GM23248 (cell line): ENCODE data around the gene SLC25A33. TPM values are rescaled to one million over a fixed set of nuclear protein-coding genes. Genes with fewer than 3 reads are reported as not detected.
A peak's percentile ranks its signal among the peaks of the same experiment; 100 is the strongest.

Source experiments
- DNase-seq: peaks from one replicate; pipeline ENCODE4 v3.0.0-alpha.2; 2015
- H2AFZ ChIP-seq: fragments of 200-600 bp; sonication (generic); 2 replicates; pipeline ENCODE4 v1.6.1; 2016; ENCODE audit warnings: antibody characterized with exemption
- H3F3A ChIP-seq: fragments of 200-600 bp; sonication (generic); 2 replicates; pipeline ENCODE4 v1.6.1; 2016; ENCODE audit warnings: mild to moderate bottlenecking, antibody characterized with exemption, mixed run types; ENCODE audit not compliant: insufficient read depth
- H3K27ac ChIP-seq: fragments of 200-600 bp; sonication (generic); 2 replicates; pipeline ENCODE4 v1.5.1; 2016; ENCODE audit warnings: mild to moderate bottlenecking
- H3K27me3 ChIP-seq: fragments of 200-600 bp; sonication (generic); replicated peaks from 2 replicates; pipeline ENCODE4 v1.6.1; 2016; ENCODE audit warnings: mild to moderate bottlenecking; ENCODE audit not compliant: insufficient read depth
- H3K36me3 ChIP-seq: fragments of 200-600 bp; sonication (generic); 2 replicates; pipeline ENCODE4 v1.6.1; 2016; ENCODE audit warnings: low read depth, mild to moderate bottlenecking
- H3K4me1 ChIP-seq: fragments of 200-600 bp; sonication (generic); 2 replicates; pipeline ENCODE4 v1.6.1; 2016; ENCODE audit warnings: mild to moderate bottlenecking; ENCODE audit not compliant: insufficient read depth
- H3K4me2 ChIP-seq: fragments of 200-600 bp; sonication (generic); one replicate; pipeline ENCODE4 v1.6.1; 2016; ENCODE audit warnings: mild to moderate bottlenecking; ENCODE audit not compliant: unreplicated experiment
- H3K4me3 ChIP-seq: fragments of 200-600 bp; sonication (generic); 2 replicates; pipeline ENCODE4 v1.5.1; 2016; ENCODE audit warnings: mild to moderate bottlenecking
- H3K79me2 ChIP-seq: fragments of 200-600 bp; sonication (generic); 2 replicates; pipeline ENCODE4 v1.6.1; 2016; ENCODE audit warnings: mild to moderate bottlenecking; ENCODE audit not compliant: insufficient read depth
- H3K9ac ChIP-seq: fragments of 200-600 bp; sonication (generic); 2 replicates; pipeline ENCODE4 v1.6.1; 2016; ENCODE audit warnings: mild to moderate bottlenecking
- H3K9me2 ChIP-seq: fragments of 200-600 bp; sonication (generic); 2 replicates; pipeline ENCODE4 v1.6.1; 2016; ENCODE audit warnings: mixed run types, mild to moderate bottlenecking, moderate library complexity; ENCODE audit not compliant: insufficient read depth
- H3K9me3 ChIP-seq: fragments of 200-600 bp; sonication (generic); one replicate; pipeline ENCODE4 v1.6.1; 2017; ENCODE audit warnings: low read depth
- H4K20me1 ChIP-seq: fragments of 200-600 bp; sonication (generic); 2 replicates; pipeline ENCODE4 v1.6.0; 2016; ENCODE audit not compliant: insufficient read depth
- EZH2 ChIP-seq: fragments of 200-600 bp; sonication (generic); IDR thresholded peaks from 2 replicates; pipeline ENCODE4 v1.6.1; 2018; ENCODE audit warnings: antibody characterized with exemption, mild to moderate bottlenecking; ENCODE audit not compliant: insufficient read depth, poor library complexity, severe bottlenecking
- EZH2phosphoT487 ChIP-seq: fragments of 200-600 bp; sonication (generic); IDR thresholded peaks from 2 replicates; pipeline ENCODE4 v1.6.1; 2018; ENCODE audit warnings: antibody characterized with exemption, moderate library complexity, mild to moderate bottlenecking, low read depth; ENCODE audit not compliant: insufficient read depth
- WGBS, 2 experiments: methylation state at CpG; one replicate each; pipeline ENCODE4 v1.1.6; 2015 to 2017; ENCODE audit warnings: low lambda C conversion rate in 2 of 2, low coverage in 1 of 2; ENCODE audit errors: missing lambda C conversion rate in 2 of 2; 5-methylcytosine and 5-hydroxymethylcytosine counted together
- in situ Hi-C: fragments of 300-500 bp; cut with MboI; formaldehyde crosslinking; loops from 2 replicates; pipeline ENCODE4 v1.15.0; 2020
- polyA plus RNA-seq: library from polyadenylated mRNA; unstranded; fragments of >200 nt; fragmentation: Nextera tagmentation; extraction: Ambion mirVana; gene quantifications from 2 replicates; pipeline ENCODE4 v1.2.1, GENCODE V29; 2016
- total RNA-seq: library from RNA; depleted of rRNA; stranded (reverse); fragments of >200 nt; shearing (Covaris generic); gene quantifications from 2 replicates; pipeline ENCODE4 v1.2.3, GENCODE V29; 2014

SLC25A33 gene
- total and polyA plus RNA-seq, 2 experiments from 2014 or later, result 4.2 to 5.8 TPM

DNA sequence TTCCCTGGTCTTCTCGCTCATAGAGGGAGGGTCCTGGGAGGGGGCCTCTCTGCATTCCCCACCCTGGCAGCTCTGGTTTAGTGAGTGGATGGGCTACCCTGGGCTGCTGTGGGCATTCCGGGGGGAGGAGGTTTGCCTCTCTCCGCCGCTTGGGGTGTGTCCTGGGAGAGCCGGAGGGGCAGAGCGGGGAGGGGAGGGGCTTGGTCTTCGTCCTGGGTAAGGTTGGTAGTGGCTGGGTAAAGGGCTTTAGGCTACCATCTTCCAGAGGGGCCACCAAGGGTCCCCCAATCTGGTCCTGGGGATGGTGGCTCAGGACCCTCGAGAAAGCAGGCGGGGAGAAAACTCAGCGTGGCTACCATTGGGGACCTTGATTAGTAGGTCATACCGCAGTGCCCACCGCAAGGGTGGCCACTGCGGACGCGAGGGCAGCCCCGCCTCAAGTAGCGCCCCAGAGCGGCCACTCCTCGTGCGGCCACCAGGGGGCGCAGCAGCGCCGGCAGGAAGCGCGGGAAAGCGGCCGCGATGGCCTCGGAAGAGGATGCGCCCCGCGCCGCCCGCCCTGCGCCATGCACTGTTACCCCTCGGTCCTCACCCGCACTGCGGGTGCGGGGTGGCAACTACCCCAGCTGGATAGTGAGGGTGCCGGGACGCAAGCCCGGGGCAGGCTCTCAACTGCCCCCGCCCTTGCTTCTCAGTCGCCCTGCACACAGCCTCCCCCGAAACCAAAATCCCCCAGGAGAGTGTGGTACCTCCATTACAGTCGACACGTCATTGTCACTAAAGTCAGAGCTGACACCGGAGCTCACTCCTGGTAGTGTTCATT, 44.1 kb upstream of the SLC25A33 start:
- WGBS, 2 experiments, result 11 to 14% methylated on average over 22 to 48 of the region's 48 CpGs
- H3K9me2 ChIP-seq, result no peaks in the 10 kb centered on the region
- H3K9ac ChIP-seq, result no peak overlapping the region
- DNase-seq, result peak; percentile 67
- no peaks in the 10 kb centered on the region for H3K27me3 ChIP-seq
- H3K4me2 ChIP-seq, result peak overlapping the region; percentile 70
- H3F3A ChIP-seq, result no peaks in the 10 kb centered on the region
- H3K27ac ChIP-seq, result no peak overlapping the region
- in situ Hi-C loops, result loop anchor here (10.0 kb wide), 1 partner anchor 230 kb away; no protein-coding TSS in a partner anchor
- no peaks in the 10 kb centered on the region for H3K9me3 ChIP-seq
- TF ChIP-seq EZH2 (no peak), EZH2phosphoT487 (no peak)
- no peaks in the 10 kb centered on the region for H3K36me3 ChIP-seq
- H2AFZ ChIP-seq, result peak overlapping the region; percentile 78
- no peaks in the 10 kb centered on the region for H4K20me1 ChIP-seq
- H3K79me2 ChIP-seq, result no peaks in the 10 kb centered on the region
- H3K4me3 ChIP-seq, result peak overlapping the region; percentile 46
- no peaks in the 10 kb centered on the region for H3K4me1 ChIP-seq

DNA sequence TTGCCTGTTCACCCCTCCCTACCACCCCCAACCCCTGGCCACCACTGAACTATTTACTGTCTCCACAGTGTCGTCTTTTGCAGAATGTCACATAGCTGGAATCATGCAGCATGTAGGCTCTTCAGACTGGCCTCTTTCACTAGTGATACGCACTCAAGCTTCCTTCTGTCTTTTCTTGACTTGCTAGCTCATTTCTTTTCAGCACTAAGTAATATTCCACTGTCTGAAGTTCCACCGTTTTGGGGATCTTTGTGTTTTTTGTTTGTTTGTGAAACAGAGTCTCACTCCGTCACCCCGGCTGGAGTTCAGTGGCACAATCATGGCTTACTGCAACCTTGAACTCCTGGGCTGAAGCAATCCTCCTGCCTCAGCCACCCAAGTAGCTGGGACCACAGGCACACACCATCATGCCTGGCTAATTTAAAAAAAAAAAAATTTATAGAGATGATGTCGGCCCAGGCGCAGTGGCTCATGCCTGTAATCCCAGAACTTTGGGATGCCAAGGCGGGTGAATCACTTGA, 43.4 kb upstream of the SLC25A33 start:
- H2AFZ ChIP-seq, result no peak overlapping the region

GRCh38 chr1:9500756-9501754, 38.2 kb upstream of the SLC25A33 start:
- H3K4me3 ChIP-seq, result no peak overlapping the region
- no peak for DNase-seq
- in situ Hi-C loops, result no loop called here
- H3K27ac ChIP-seq, result no peak overlapping the region
- no peaks in the 10 kb centered on the region for H3K9me2 ChIP-seq
- no peaks in the 10 kb centered on the region for H3K79me2 ChIP-seq
- TF ChIP-seq EZH2, result no peak
- TF ChIP-seq EZH2phosphoT487, result no peak
- H3K36me3 ChIP-seq, result no peaks in the 10 kb centered on the region
- H4K20me1 ChIP-seq, result no peaks in the 10 kb centered on the region
- no peak overlapping the region for H2AFZ ChIP-seq
- no peaks in the 10 kb centered on the region for H3K4me1 ChIP-seq
- no peak overlapping the region for H3K4me2 ChIP-seq
- 73 to 77% methylated on average over 17 of the region's 17 CpGs for WGBS, 2 experiments
- no peaks in the 10 kb centered on the region for H3K9me3 ChIP-seq
- H3K27me3 ChIP-seq, result no peaks in the 10 kb centered on the region
- no peak overlapping the region for H3K9ac ChIP-seq
- no peaks in the 10 kb centered on the region for H3F3A ChIP-seq

More for the DNA sequence above, 43.4 kb upstream of the SLC25A33 start:
- WGBS, 2 experiments, result 79 to 80% methylated on average over 8 of the region's 8 CpGs
- Histone ChIP-seq H3K27ac (no peak overlapping the region), H3K36me3 (no peaks in the 10 kb centered on the region), H3K9me3 (no peaks in the 10 kb centered on the region), H3K9ac (no peak overlapping the region), H3F3A (no peaks in the 10 kb centered on the region), H3K27me3 (no peaks in the 10 kb centered on the region), H3K4me1 (no peaks in the 10 kb centered on the region), H3K9me2 (no peaks in the 10 kb centered on the region), H3K4me3 (no peak overlapping the region), H3K79me2 (no peaks in the 10 kb centered on the region), H4K20me1 (no peaks in the 10 kb centered on the region), H3K4me2 (no peak overlapping the region)
- no peak for TF ChIP-seq EZH2phosphoT487
- TF ChIP-seq EZH2, result no peak
- DNase-seq, result no peak
- in situ Hi-C loops, result loop anchor here (10.0 kb wide), 1 partner anchor 231 kb away; no protein-coding TSS in a partner anchor

GRCh38 chr1:9503001-9503675, 36.1 kb upstream of the SLC25A33 start:
- H3K27ac ChIP-seq, result no peak overlapping the region

More at GRCh38 chr1:9503001-9503675, 36.1 kb upstream of the SLC25A33 start:
- Histone ChIP-seq H3K4me2 (no peak overlapping the region), H3K9ac (no peak overlapping the region), H3K79me2 (no peaks in the 10 kb centered on the region), H3K36me3 (no peaks in the 10 kb centered on the region), H3K9me3 (no peaks in the 10 kb centered on the region), H2AFZ (no peak overlapping the region), H3F3A (no peaks in the 10 kb centered on the region), H3K9me2 (no peaks in the 10 kb centered on the region), H4K20me1 (no peaks in the 10 kb centered on the region), H3K4me1 (no peaks in the 10 kb centered on the region), H3K27me3 (no peaks in the 10 kb centered on the region), H3K4me3 (no peak overlapping the region)
- in situ Hi-C loops, result no loop called here
- no peak for DNase-seq
- no peak for TF ChIP-seq EZH2phosphoT487
- no peak for TF ChIP-seq EZH2
- 81 to 85% methylated on average over 15 to 17 of the region's 18 CpGs for WGBS, 2 experiments
